Frontal cortex (tissue), 4 donors: Measurements from ENCODE around the gene LRIG3. TPM values are rescaled to one million over a fixed set of nuclear protein-coding genes. Genes with fewer than 3 reads are reported as not detected.
"Not testable (repeated sequence)": the region's sequence is repeated elsewhere in the genome, so short reads cannot be mapped to it uniquely, and the experiment has no call there.

ENCODE experiments used
- DNase-seq, 2 donors: peaks; one replicate each; pipeline ENCODE4 v3.0.0; 2012; ENCODE audit warnings: low spot score in 2 of 2
- FAIRE-seq: peaks from 2 replicates; lab custom pipeline; 2012; peaks lifted over from hg19 to GRCh38; lab: Jason Lieb, UNC
- total RNA-seq: library from RNA; depleted of rRNA; stranded (reverse); fragments of >200 nt; gene quantifications from one replicate; pipeline ENCODE4 v1.2.3, GENCODE V29; 2014
- donor health status: control.
- donor health status: control.
- donor health status: control.

LRIG3 gene
- total RNA-seq = 10.6 TPM

- FAIRE-seq (no peak), DNase-seq (peak; percentile 81 to 82)
These were observed at the start of gene LRIG3 for GRCh38 chr12:58920102-58920960. Gene LRIG3 (minus strand): TSS chr12:58920504. CDS start chr12:58920235, 269 bp downstream.

- FAIRE-seq = no peak
- DNase-seq = no peak
These were observed 48.9 kb upstream of the LRIG3 start for GRCh38 chr12:58969237-58969636.

GRCh38 chr12:58967561-58967960 lies 47.3 kb upstream of the LRIG3 start:
- FAIRE-seq (no peak), DNase-seq (no peak)

DNA sequence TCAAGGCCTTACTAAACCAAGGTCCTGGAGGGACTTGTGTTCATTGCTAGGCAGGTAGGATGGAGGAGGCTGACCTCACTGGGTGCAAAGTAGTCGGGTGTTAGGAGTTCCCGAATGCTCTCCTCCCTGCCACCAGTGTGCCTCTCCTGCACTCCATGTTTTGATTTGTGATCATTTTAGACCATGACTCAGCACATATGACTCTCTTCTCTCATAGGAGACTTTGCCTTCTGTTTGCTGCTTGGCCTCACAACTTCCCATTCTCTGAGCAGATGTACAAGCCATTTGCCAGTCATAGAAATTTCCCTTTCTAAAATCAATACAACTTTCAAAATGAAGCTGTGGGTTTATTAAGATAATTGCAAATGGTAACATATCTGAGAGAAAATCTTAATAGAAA lies 46.6 kb upstream of the LRIG3 start:
- no peak for FAIRE-seq
- no peak for DNase-seq

GRCh38 chr12:58965568-58965967 lies 45.3 kb upstream of the LRIG3 start:
- DNase-seq (no peak), FAIRE-seq (no peak)

DNA sequence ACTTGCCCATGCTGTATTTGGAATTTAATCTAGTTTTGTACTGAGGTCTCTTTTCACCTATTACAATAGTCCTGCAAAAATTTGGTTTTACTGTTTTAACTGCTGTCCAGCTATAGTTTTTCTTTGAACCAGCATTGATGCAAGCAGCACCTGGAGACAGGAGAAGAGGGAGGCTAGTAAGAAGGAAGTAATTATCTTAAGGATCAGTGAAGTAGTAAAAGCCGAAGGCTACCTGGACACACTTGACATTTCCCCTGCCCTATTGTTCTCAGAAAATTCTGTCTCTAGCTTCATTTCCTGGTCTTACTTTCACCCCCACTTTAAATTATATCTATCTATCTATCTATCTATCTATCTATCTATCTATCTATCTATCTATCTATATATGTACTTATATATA lies 43.5 kb upstream of the LRIG3 start:
- DNase-seq (no peak), FAIRE-seq (no peak)

GRCh38 chr12:58961906-58962305 lies 41.6 kb upstream of the LRIG3 start:
- FAIRE-seq (no peak), DNase-seq (no peak)

GRCh38 chr12:58961166-58961565 lies 40.9 kb upstream of the LRIG3 start:
- FAIRE-seq (no peak), DNase-seq (no peak)

GRCh38 chr12:58959639-58960300 lies 39.5 kb upstream of the LRIG3 start:
- FAIRE-seq (no peak), DNase-seq (no peak)

DNA sequence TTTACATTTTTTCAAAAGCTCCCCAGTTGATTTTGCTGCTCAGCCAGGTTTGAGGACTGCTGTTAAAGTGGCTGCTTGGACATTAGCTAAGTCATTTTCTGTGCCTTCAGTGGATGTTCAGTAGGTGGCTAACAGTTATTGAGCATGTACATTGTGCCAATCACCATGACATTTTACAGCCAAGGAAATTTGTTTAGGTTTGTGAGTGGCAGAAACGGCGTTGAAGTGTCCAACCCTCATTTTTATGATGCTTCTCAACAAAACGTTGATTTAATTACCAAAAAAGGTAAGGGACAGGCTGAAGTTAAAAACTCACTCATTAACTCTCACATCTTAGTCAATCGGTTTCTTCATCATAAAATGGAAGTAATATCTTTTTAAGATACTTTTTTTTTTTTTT lies 37.0 kb upstream of the LRIG3 start:
- FAIRE-seq (no peak), DNase-seq (no peak)

DNA sequence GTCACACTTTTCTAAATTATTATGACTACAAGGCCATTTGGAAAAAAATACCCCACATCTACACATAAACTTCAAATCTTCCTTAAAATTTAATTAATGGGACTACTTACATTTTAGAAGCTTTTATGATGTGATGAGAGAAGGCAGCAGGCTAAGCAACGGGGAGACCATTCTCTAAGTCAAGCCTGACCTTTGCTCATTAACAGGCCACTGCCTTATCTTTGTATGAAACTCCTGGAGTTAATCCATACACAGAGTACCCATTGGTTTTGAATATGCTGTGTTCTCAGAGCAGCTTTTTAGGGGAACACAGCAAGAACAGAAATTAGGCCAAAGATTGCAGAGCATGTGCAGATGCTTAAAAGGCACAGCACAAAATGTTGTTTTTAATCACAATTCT lies 35.5 kb upstream of the LRIG3 start:
- FAIRE-seq (no peak), DNase-seq (no peak)

- no peak for DNase-seq
- FAIRE-seq = no peak
These were observed 33.7 kb upstream of the LRIG3 start for GRCh38 chr12:58954002-58954401.

DNA sequence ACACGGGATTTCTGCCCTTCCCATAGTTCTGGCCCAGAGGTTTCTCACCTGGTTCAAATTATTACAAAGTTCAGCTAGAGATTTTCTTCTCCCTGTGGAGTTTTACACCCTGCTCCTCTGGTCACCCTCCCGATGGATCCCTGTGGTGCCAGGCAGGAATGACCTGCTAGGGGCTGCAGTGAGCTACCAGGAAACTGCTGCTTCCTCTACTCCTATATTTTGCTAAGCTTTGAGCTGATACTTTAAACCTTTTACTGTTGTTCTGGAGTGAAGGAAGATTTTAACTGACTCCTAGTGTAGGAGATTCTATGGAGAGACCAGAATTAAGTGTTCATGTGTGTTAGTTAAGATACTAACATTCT lies 30.4 kb upstream of the LRIG3 start:
- no peak for FAIRE-seq
- no peak for DNase-seq

GRCh38 chr12:58949954-58950738 lies 29.8 kb upstream of the LRIG3 start:
- FAIRE-seq, DNase-seq: not testable (repeated sequence)

GRCh38 chr12:58943079-58943478 lies 22.8 kb upstream of the LRIG3 start:
- DNase-seq = no peak
- no peak for FAIRE-seq

DNA sequence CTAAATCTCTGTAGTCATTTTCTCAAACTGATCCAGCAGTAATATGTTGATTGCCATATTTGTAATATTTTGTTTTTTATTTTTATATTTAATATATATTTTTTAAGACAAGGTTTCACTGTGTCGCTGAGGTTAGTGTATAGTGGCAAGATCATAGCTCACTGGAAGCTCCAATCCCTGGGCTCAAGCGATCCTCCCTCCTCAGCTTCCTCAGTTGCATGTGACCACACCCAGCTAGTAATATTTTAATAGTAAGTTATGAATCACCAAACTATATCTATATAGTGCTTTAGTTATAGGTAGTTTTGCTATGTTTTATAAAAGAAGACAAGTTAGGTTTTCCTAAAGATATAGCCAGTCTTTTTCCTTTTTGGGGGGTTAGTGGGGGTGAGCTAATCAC lies 22.0 kb upstream of the LRIG3 start:
- DNase-seq = no peak
- FAIRE-seq = no peak

- no peak for FAIRE-seq
- DNase-seq = no peak
These were observed 19.2 kb upstream of the LRIG3 start for GRCh38 chr12:58939399-58940100.

GRCh38 chr12:58938440-58938839 lies 18.1 kb upstream of the LRIG3 start:
- FAIRE-seq = no peak

GRCh38 chr12:58934528-58934927 lies 14.2 kb upstream of the LRIG3 start:
- FAIRE-seq (no peak), DNase-seq (no peak)

More at GRCh38 chr12:58938440-58938839, 18.1 kb upstream of the LRIG3 start:
- no peak for DNase-seq
